Putamen (tissue), 1 donor: ENCODE measurements around the gene PPP2R2C.
A peak's percentile ranks its signal among the peaks of the same experiment; 100 is the strongest.

Source experiments
- DNase-seq: peaks from one replicate; pipeline ENCODE4 v3.0.0-alpha.2; 2016; ENCODE audit warnings: low spot score

PPP2R2C gene

DNA sequence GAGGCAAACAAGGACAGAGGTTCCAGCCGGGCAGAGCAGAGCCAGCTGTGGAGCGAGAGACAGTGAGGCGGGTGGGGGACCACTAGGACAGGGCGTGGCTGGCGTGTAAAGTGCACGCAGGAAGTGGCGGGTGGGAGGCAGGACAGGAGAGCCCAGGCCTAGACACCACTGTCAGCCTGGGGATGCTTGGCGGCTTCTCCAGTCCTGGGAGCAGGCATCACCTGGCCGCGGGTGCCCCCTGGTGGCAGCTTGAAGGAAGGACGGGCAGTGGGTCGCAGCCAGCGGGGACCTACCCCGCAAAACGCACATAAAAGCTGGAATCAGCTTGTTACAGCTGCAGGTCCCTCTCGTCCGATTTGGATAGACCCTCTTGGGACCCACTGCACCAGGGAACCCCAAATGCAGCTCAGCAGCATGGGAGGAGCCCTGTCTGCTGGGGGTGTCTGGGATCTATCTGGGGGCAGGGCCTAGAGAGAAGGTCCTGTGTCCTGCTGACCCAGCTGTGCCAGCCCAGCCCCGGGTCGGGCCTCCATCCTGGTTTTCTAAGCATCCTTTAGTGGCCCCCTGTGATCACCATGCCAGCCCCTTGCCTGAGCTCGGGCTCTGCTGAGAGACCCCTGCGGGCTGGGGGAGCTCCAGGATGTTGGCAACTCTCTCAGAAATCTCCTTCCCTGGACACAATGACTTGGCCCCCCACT, 145.0 kb downstream of the PPP2R2C start:
- DNase-seq, result no peak

- no peak for DNase-seq
Measured at GRCh38 chr4:6326312-6327060, 145.9 kb downstream of the PPP2R2C start.

DNA sequence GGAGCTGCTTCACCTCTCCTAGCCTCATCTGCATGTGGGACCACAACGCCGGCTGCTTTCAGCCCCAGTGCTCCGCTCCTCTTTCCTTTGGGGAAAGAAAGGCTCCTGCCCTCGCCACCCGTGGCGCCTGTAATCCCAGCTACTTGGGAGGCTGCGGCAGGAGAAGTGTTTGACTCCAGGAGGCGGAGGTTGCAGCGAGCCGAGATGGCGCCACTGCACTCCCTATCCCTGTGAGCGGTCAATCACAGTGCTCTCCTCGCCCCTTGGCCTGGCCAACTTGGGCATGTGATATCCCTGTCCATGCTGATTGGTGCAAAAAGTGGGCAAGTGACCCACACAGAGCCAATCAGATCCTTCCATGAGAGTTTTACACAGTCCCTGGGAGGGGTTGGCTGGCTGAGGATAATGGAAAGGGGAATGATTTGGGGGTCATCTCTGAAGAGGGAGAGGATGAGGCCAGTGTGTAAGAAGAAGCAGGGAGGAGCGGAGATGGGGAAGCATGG, 146.6 kb downstream of the PPP2R2C start:
- no peak for DNase-seq

- peak; percentile 80 for DNase-seq
Measured at GRCh38 chr4:6324999-6325787, 147.2 kb downstream of the PPP2R2C start.

- no peak for DNase-seq
Measured at GRCh38 chr4:6324461-6324998, 147.9 kb downstream of the PPP2R2C start.

GRCh38 chr4:6322761-6323566, 149.4 kb downstream of the PPP2R2C start:
- no peak for DNase-seq

DNA sequence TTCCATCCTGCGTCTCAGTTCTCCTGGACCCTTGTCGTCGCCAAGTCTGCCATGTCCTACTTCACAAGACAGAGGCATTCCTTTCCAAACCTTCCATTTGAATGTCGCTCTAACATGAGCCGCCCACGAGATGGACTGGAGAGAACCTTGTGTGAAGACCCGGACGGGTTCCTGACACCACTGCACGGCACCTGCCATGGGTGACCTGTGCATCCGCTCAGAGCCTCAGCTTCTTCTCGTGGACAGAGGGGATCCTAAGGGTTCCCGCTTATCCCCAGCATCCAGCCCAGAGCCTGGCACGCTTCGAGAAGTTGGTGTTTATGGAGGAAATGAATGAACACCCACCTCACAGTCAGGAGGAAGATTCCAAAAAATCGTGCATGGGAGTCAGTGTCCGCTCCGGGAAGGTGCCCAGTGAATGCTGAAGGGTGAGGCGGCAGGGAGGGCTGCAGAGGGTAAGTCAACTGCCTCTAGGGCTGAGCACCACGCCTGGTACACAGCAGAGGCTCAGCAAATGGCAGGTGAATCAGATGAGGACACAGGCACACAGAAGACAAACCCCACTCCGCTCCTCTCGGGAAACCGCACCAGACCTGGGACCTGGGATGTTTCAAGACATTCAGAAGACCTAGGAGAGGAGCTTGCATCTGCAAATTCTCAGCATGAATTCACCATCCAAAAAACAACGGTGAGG, 150.2 kb downstream of the PPP2R2C start:
- DNase-seq, result no peak

- no peak for DNase-seq
Measured at GRCh38 chr4:6321361-6321760, 151.1 kb downstream of the PPP2R2C start.

DNA sequence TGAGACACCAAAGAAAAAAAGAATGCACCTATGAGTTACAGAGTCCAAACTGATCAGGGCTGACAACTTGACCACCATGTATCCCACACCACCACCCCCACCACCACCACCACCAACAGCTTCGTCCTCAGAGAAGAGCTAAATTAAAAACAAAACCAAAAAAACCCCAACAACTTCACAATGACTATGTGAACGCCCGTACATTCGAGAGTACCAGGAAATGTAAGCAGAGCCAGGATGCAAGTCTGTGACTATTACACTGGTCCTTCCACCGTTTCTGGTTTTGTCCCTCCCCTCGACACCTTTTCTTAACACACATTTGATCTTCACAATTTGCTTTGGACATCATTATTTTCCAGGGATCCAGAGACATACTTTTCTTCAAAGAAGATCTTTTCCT, 151.8 kb downstream of the PPP2R2C start:
- no peak for DNase-seq

DNA sequence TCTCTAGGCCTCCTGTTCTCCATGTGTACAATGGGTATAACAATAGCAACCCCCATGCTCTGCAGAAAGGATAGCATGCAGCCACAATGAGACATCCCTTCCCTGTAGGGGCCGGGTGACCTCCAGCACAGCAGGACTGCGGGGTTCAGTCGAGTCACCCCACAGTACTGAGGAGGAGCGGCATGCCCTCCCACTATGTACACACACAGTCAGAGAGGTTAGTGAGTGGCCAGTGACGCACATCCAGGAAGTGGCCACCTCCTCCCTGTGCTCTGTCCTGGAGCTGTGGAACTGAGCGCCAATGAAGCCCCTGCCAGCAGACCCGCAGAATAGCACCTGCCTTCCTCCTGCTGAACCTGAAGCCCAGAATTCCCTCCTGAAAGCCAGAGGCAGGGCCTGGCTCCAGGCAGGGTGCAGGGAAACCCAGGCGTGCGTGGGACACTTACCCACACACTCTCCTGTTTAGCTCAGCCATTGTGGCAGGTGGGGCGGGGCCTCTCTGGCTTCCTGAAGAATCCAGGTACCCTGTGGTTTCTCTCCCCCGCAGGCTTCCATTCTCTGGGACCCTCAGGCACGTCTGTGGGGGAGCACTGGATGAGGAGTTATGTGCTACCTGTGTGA, 152.8 kb downstream of the PPP2R2C start:
- no peak for DNase-seq

- no peak for DNase-seq
Measured at GRCh38 chr4:6318206-6318605, 154.2 kb downstream of the PPP2R2C start.

DNA sequence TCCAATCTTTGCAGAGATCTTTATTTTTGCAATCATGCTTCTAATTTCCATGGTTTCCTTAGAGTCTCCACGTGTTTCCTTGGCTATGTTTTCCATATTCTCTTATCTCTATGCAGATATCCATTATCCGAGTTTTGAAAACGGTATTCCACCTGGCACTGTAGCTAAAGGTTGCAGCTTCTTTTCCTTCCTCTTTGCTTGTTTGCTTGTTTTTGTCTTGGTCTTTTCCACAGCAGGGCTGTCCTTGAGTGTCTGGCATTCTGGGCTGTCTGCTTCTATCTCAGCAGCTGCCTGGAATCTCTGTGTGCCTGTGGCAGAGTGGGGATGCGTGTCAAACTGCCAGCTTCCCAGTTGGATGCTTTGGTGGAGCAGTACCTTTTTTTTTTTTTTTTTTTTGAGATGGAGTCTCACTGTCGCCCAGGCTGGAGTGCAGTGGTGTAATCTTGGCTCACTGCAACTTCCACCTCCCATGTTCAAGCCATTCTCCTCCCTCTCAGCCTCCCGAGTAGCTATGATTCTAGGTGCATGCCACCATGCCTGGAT, 155.9 kb downstream of the PPP2R2C start:
- DNase-seq, result no peak

- DNase-seq, result no peak
Measured at GRCh38 chr4:6313216-6313615, 159.2 kb downstream of the PPP2R2C start.

- no peak for DNase-seq
Measured at GRCh38 chr4:6309777-6310176, 162.6 kb downstream of the PPP2R2C start.

DNA sequence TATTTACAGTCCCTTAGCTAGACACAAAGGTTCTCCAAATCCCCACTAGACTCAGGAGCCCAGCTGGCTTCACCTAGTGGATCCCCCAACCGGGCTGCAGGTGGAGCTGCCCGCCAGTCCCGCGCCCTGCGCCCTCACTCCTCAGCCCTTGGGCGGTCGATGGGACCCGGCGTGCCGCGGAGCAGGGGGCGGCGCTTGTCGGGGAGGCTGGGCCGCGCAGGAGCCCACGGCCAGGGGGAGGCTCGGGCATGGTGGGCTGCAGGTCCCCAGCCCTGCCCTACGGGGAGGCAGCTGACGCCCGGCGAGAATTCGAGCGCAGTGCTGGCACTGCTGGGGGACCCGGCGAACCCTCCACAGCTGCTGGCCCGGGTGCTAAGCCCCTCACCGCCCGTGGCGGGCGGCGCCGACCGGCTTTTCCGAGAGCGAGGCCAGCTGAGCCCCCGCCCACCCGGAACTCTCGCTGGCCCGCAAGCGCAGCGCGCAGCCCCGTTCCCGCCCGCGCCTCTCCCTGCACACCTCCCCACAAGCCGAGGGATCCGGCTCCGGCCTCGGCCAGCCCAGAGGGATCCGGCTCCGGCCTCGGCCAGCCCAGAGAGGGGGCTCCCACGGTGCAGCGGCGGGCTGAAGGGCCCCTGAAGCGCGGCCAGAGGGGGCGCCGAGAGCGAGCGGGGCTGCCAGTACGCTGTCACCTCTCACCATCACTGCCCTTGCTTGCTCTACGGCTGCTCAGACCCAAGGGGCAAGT, 163.3 kb downstream of the PPP2R2C start:
- no peak for DNase-seq

DNA sequence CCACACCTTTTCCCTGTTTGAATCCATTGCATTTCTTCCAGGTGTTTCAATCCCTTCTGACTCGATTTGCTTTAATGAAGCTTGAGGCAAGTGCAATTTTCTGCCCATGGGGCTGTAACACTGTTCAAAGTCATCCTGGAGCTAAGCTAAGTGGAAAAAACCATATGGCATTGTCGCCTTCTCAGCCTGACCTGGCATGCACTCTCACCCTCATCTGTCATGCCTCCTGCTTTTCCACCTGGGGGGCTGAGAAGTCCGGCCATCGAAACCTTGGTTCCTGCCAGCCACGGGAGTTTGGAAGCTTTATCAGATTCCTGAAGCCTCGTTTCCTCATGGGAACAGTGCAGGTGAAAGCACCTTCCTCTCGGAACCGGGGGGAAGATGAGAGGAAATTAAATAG, 164.5 kb downstream of the PPP2R2C start:
- no peak for DNase-seq

GRCh38 chr4:6307230-6307629, 165.2 kb downstream of the PPP2R2C start:
- no peak for DNase-seq

DNA sequence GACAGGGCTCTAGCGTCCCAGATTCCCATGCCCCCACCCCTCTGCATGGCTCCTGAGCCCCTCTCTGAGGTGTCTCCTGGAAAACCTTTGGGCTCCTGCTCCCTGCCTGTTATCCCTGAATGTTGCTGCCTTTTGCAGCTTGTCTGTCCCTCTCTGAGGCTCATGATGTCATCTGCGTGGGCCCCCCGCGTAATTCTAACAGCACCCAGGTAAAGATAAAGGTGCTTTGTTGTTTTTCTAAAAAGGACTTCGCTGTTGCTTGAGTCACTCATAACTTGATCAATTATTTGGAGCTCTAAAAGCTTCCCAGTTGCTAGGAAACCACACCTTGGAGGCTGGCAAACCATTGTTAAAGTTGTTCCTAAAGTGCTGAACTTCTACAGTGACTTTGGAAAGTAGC, 166.1 kb downstream of the PPP2R2C start:
- no peak for DNase-seq

DNA sequence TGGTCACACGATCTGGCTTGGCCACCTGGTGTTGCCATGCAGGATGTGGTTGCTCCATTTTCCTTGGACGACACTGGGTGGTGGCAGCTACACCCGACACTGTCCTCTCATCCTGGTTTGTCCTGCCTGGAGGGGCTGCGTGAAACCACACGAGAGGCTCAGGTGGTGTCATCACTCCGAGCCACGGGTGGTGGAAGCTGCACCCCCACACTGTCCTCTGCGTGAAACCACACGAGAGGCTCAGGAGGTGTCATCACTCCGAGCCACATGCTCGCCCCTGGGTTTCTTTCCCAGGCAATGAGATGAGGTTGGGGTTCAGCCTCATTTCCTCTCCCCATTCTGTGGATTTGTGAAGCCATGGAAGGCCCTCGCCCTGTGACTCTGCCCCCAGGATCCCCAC, 168.5 kb downstream of the PPP2R2C start:
- DNase-seq, result no peak
